ENCODE data around the gene REG1A.

- TF ChIP-seq POLR2A (IDR thresholded peaks at IDR 0.05; ENCODE audit: low read depth) (no peak), EP300 (IDR thresholded peaks at IDR 0.05) (no peak)
- TF ChIP-seq, protein P1, sequence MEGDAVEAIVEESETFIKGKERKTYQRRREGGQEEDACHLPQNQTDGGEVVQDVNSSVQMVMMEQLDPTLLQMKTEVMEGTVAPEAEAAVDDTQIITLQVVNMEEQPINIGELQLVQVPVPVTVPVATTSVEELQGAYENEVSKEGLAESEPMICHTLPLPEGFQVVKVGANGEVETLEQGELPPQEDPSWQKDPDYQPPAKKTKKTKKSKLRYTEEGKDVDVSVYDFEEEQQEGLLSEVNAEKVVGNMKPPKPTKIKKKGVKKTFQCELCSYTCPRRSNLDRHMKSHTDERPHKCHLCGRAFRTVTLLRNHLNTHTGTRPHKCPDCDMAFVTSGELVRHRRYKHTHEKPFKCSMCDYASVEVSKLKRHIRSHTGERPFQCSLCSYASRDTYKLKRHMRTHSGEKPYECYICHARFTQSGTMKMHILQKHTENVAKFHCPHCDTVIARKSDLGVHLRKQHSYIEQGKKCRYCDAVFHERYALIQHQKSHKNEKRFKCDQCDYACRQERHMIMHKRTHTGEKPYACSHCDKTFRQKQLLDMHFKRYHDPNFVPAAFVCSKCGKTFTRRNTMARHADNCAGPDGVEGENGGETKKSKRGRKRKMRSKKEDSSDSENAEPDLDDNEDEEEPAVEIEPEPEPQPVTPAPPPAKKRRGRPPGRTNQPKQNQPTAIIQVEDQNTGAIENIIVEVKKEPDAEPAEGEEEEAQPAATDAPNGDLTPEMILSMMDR (IDR thresholded peaks at IDR 0.05) = no peak
Observed at GRCh38 chr2:79090693-79091092, 29.6 kb upstream of the REG1A start.
